Caco-2 (cell line): Measurements from ENCODE around the gene LYG2. TPM values are rescaled to one million over a fixed set of nuclear protein-coding genes. Genes with fewer than 3 reads are reported as not detected.
"Not testable (repeated sequence)": the region's sequence is repeated elsewhere in the genome, so short reads cannot be mapped to it uniquely, and the experiment has no call there.

Experiments
- BruUV-seq: library from RNA; stranded (reverse); fragments of 400-500 nt; replicated peaks from 2 replicates; lab custom pipeline; 2021; lab: Mats Ljungman, UMichigan
- CTCF ChIA-PET: fragments of 300-600 bp; sonication (Branson Sonifier 250); formaldehyde crosslinking; loops from one replicate; lab custom pipeline; 2022; ENCODE audit warnings: antibody characterized with exemption; lab: Charles Lee
- POLR2A ChIA-PET: fragments of 300-600 bp; sonication (Branson Sonifier 250); formaldehyde crosslinking; loops from one replicate; lab custom pipeline; 2022; ENCODE audit warnings: antibody characterized with exemption; lab: Charles Lee
- DNase-seq, 2 experiments: peaks; one replicate each; pipeline versions ENCODE4 v3.0.0 to v3.0.0-alpha.2; 2020 to 2022
- H3K27me3 ChIP-seq: replicated peaks from 2 replicates; pipeline ENCODE4 v1.6.0; 2011; ENCODE audit warnings: low read length; ENCODE audit not compliant: control insufficient read depth, insufficient read depth
- H3K36me3 ChIP-seq: 2 replicates; pipeline ENCODE4 v1.5.1; 2011; ENCODE audit warnings: low read length; ENCODE audit not compliant: control insufficient read depth, insufficient read depth
- H3K4me1 ChIP-seq: fragments of 250-450 bp; sonication (Bioruptor Pico); 2 replicates; pipeline ENCODE4 v1.5.1; 2020; ENCODE audit warnings: mild to moderate bottlenecking
- H3K4me3 ChIP-seq: 2 replicates; pipeline ENCODE4 v1.5.1; 2011; ENCODE audit warnings: low read depth, mild to moderate bottlenecking, control low read depth, low read length
- H3K9me3 ChIP-seq: fragments of 250-450 bp; sonication (Bioruptor Pico); 2 replicates; pipeline ENCODE4 v1.5.1; 2020; ENCODE audit warnings: mild to moderate bottlenecking, moderate library complexity
- H3K27ac Mint-ChIP-seq: one replicate; pipeline ENCODE4 v1.8.0; 2022; ENCODE audit warnings: mixed read lengths; ENCODE audit not compliant: unreplicated experiment
- H3K27me3 Mint-ChIP-seq: one replicate; pipeline ENCODE4 v1.8.0; 2022; ENCODE audit warnings: mixed read lengths; ENCODE audit not compliant: insufficient read depth, unreplicated experiment
- H3K36me3 Mint-ChIP-seq: one replicate; pipeline ENCODE4 v1.8.0; 2022; ENCODE audit warnings: mild to moderate bottlenecking, mixed read lengths; ENCODE audit not compliant: insufficient read depth, unreplicated experiment
- H3K4me1 Mint-ChIP-seq: one replicate; pipeline ENCODE4 v1.8.0; 2022; ENCODE audit warnings: low read depth, mixed read lengths; ENCODE audit not compliant: unreplicated experiment
- H3K4me3 Mint-ChIP-seq: one replicate; pipeline ENCODE4 v1.8.0; 2022; ENCODE audit warnings: mild to moderate bottlenecking, moderate library complexity, mixed read lengths; ENCODE audit not compliant: unreplicated experiment
- H3K9me3 Mint-ChIP-seq: one replicate; pipeline ENCODE4 v1.8.0; 2022; ENCODE audit warnings: mixed read lengths; ENCODE audit not compliant: unreplicated experiment
- intact Hi-C: fragments of 100-400 bp; cut with micrococcal nuclease; formaldehyde crosslinking; loops from one replicate; pipeline ENCODE4 v1.10.0; 2022; ENCODE audit not compliant: unreplicated experiment
- total RNA-seq: library from RNA; stranded (reverse); gene quantifications from 2 replicates; pipeline ENCODE4 v1.2.3, GENCODE V29; 2022
- TF ChIP-seq, protein P1 (sequence below), 2 experiments: fragments of 200-600 bp in 1 of 2; IDR thresholded peaks; 1 replicate in 1 of 2; 2 replicates in 1 of 2; pipeline versions ENCODE4 v1.5.1 to v1.8.0; 2011 to 2022; ENCODE audit warnings: antibody characterized with exemption in 1 of 2, control low read depth in 1 of 2, inconsistent platforms in 1 of 2, low read depth in 1 of 2, low read length in 1 of 2, mild to moderate bottlenecking in 1 of 2, moderate library complexity in 1 of 2; ENCODE audit not compliant: insufficient read depth in 1 of 2, severe bottlenecking in 1 of 2, unreplicated experiment in 1 of 2

LYG2 gene
- total RNA-seq, 1 experiment from 2014 or later: not detected

- peak; percentile 51 to 56 for DNase-seq
- Histone ChIP-seq H3K4me1 (peaks cover 12% of the 10 kb centered on the region), H3K36me3 (no peaks in the 10 kb centered on the region), H3K9me3 (peaks cover 22% of the 10 kb centered on the region), H3K27me3 (no peaks in the 10 kb centered on the region), H3K4me3 (no peak overlapping the region)
- intact Hi-C loops: no loop called here
- BruUV-seq: no TSS peak
- TF ChIP-seq, protein P1, sequence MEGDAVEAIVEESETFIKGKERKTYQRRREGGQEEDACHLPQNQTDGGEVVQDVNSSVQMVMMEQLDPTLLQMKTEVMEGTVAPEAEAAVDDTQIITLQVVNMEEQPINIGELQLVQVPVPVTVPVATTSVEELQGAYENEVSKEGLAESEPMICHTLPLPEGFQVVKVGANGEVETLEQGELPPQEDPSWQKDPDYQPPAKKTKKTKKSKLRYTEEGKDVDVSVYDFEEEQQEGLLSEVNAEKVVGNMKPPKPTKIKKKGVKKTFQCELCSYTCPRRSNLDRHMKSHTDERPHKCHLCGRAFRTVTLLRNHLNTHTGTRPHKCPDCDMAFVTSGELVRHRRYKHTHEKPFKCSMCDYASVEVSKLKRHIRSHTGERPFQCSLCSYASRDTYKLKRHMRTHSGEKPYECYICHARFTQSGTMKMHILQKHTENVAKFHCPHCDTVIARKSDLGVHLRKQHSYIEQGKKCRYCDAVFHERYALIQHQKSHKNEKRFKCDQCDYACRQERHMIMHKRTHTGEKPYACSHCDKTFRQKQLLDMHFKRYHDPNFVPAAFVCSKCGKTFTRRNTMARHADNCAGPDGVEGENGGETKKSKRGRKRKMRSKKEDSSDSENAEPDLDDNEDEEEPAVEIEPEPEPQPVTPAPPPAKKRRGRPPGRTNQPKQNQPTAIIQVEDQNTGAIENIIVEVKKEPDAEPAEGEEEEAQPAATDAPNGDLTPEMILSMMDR (IDR thresholded peaks at IDR 0.05; ENCODE audit: insufficient read depth in 1 of 2, low read depth in 1 of 2, low read length in 1 of 2, severe bottlenecking in 1 of 2, unreplicated experiment in 1 of 2): no peak
- Mint-ChIP-seq H3K36me3 (peaks cover 14% of the 10 kb centered on the region), H3K27me3 (no peaks in the 10 kb centered on the region), H3K4me1 (peaks cover 7% of the 10 kb centered on the region), H3K9me3 (peaks cover 28% of the 10 kb centered on the region), H3K27ac (peak overlapping the region; percentile 63), H3K4me3 (peak overlapping the region; percentile 42)
- CTCF ChIA-PET: no interaction called here
- POLR2A ChIA-PET: no interaction called here
Observed at GRCh38 chr2:99278793-99279291, 23.4 kb upstream of the LYG2 start.

- Mint-ChIP-seq H3K4me3 (peak overlapping the region; percentile 42), H3K9me3 (peaks cover 28% of the 10 kb centered on the region), H3K36me3 (peaks cover 14% of the 10 kb centered on the region), H3K27ac (peak overlapping the region; percentile 63)
- H3K4me1 Mint-ChIP-seq, BruUV-seq, H3K36me3 ChIP-seq, H3K4me3 ChIP-seq, CTCF ChIA-PET, H3K27me3 Mint-ChIP-seq, intact Hi-C loops, H3K27me3 ChIP-seq, POLR2A ChIA-PET, DNase-seq: not testable (repeated sequence)
- peaks cover 12% of the 10 kb centered on the region for H3K4me1 ChIP-seq
- peaks cover 22% of the 10 kb centered on the region for H3K9me3 ChIP-seq
Observed at GRCh38 chr2:99278195-99278765, 22.8 kb upstream of the LYG2 start.

- CTCF ChIA-PET: interaction anchor here (0.6 kb wide), 1 partner anchor 95 kb away, joined by 3 read pairs; the partner anchor contains the start of genes MITD1 and MRPL30
Observed at GRCh38 chr2:99275882-99276281, 20.4 kb upstream of the LYG2 start.

More at GRCh38 chr2:99275882-99276281, 20.4 kb upstream of the LYG2 start:
- peaks cover 14% of the 10 kb centered on the region for H3K36me3 Mint-ChIP-seq
- BruUV-seq: no TSS peak
- H3K4me1 Mint-ChIP-seq: peaks cover 7% of the 10 kb centered on the region
- TF ChIP-seq, protein P1 (IDR thresholded peaks at IDR 0.05; ENCODE audit: insufficient read depth in 1 of 2, low read depth in 1 of 2, low read length in 1 of 2, severe bottlenecking in 1 of 2, unreplicated experiment in 1 of 2): no peak
- H3K4me3 ChIP-seq: no peak overlapping the region
- DNase-seq: no peak
- peaks cover 38% of the 10 kb centered on the region for H3K9me3 Mint-ChIP-seq
- no peaks in the 10 kb centered on the region for H3K36me3 ChIP-seq
- no peaks in the 10 kb centered on the region for H3K27me3 ChIP-seq
- no peak overlapping the region for H3K4me3 Mint-ChIP-seq
- H3K27ac Mint-ChIP-seq: no peak overlapping the region
- peaks cover 12% of the 10 kb centered on the region for H3K4me1 ChIP-seq
- peaks cover 25% of the 10 kb centered on the region for H3K9me3 ChIP-seq
- intact Hi-C loops: no loop called here
- POLR2A ChIA-PET: no interaction called here
- H3K27me3 Mint-ChIP-seq: no peaks in the 10 kb centered on the region
